Gastrocnemius medialis (tissue), 4 donors: ENCODE results near the gene CLEC20A.

Source experiments
- POLR2A ChIP-seq, 2 donors: fragments of 450-650 bp; IDR thresholded peaks; one replicate each; pipeline ENCODE4 v1.6.1; 2017; ENCODE audit warnings: antibody characterized with exemption in 2 of 2, mild to moderate bottlenecking in 2 of 2, moderate library complexity in 2 of 2
- TF ChIP-seq, protein P1 (sequence below), 5 experiments: fragments of 450-650 bp in 3 of 5; fragments of 200-600 bp in 2 of 5; sonication (generic) in 2 of 5; IDR thresholded peaks in 4 of 5; conservative IDR thresholded peaks in 1 of 5; 1 replicate in 4 of 5; 2 replicates in 1 of 5; pipeline ENCODE4 v1.5.1; 2016 to 2019; ENCODE audit warnings: antibody characterized with exemption in 5 of 5, mild to moderate bottlenecking in 3 of 5, moderate library complexity in 3 of 5

DNA sequence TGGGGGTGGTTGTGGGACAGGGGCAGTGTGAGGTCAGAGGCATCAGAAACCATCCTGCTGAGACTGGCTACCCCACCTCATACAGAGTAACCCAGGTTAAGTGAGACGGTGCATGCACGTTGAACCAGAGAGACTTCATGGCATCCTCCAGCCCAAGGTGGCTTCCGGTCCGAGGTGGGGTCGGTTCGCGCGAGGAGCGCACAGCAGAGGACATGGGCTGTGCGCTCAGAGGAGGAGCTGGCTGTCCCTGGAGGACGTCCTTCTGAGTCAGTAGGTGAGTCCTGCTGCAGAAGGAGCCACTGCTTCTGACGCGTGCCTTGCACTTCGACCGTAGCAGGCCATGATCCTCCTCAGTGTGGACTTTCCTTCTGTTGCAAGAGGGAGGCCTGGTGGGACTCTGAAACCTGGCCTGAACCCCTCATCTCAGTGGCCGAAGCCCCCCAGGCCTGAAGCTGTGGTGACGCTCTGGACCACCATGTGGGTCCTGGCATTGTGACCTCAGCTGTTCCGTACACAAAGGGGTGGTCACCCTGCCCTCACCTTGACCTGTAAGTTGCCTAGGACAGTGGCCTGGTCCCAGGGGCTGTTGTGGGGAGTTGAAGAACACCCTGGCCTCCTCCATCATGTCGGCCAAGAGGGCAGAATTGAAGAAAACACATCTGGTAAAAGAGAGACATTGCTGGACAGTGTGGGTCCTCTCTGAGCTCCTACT lies 16.0 kb upstream of the CLEC20A start, which contains the start of gene TEX35:
- TF ChIP-seq, protein P1, sequence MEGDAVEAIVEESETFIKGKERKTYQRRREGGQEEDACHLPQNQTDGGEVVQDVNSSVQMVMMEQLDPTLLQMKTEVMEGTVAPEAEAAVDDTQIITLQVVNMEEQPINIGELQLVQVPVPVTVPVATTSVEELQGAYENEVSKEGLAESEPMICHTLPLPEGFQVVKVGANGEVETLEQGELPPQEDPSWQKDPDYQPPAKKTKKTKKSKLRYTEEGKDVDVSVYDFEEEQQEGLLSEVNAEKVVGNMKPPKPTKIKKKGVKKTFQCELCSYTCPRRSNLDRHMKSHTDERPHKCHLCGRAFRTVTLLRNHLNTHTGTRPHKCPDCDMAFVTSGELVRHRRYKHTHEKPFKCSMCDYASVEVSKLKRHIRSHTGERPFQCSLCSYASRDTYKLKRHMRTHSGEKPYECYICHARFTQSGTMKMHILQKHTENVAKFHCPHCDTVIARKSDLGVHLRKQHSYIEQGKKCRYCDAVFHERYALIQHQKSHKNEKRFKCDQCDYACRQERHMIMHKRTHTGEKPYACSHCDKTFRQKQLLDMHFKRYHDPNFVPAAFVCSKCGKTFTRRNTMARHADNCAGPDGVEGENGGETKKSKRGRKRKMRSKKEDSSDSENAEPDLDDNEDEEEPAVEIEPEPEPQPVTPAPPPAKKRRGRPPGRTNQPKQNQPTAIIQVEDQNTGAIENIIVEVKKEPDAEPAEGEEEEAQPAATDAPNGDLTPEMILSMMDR (IDR thresholded peaks at IDR 0.05 in 4 of 5, conservative IDR thresholded peaks at IDR 0.05 in 1 of 5), result no peak
- TF ChIP-seq POLR2A (IDR thresholded peaks at IDR 0.05), result no peak
